Colonic mucosa (tissue), 4 donors: Measurements from ENCODE around the gene JPH2. TPM values are rescaled to one million over a fixed set of nuclear protein-coding genes. Genes with fewer than 3 reads are reported as not detected.
"Not testable (repeated sequence)": the region's sequence is repeated elsewhere in the genome, so short reads cannot be mapped to it uniquely, and the experiment has no call there.

Source experiments
- DNase-seq: peaks from one replicate; pipeline ENCODE4 v3.0.0-alpha.2; 2020
- H3K27ac ChIP-seq: fragments of 200-600 bp; one replicate; pipeline ENCODE4 v1.8.0; 2021
- H3K27me3 ChIP-seq: fragments of 200-600 bp; one replicate; pipeline ENCODE4 v1.8.0; 2021
- H3K36me3 ChIP-seq: fragments of 200-600 bp; one replicate; pipeline ENCODE4 v1.8.0; 2021
- H3K4me1 ChIP-seq: fragments of 200-600 bp; one replicate; pipeline ENCODE4 v1.8.0; 2021; ENCODE audit warnings: mild to moderate bottlenecking
- H3K4me3 ChIP-seq: fragments of 200-600 bp; one replicate; pipeline ENCODE4 v1.8.0; 2021
- H3K9ac ChIP-seq, 2 donors: one replicate each; pipeline ENCODE4 v1.7.0; 2013; ENCODE audit warnings: control low read depth in 2 of 2, low read depth in 2 of 2, low read length in 2 of 2
- H3K9me3 ChIP-seq: fragments of 200-600 bp; one replicate; pipeline ENCODE4 v1.8.0; 2021
- CTCF ChIP-seq: fragments of 200-600 bp; IDR thresholded peaks from one replicate; pipeline ENCODE4 v1.8.0; 2022; ENCODE audit warnings: antibody characterized with exemption, mild to moderate bottlenecking
- intact Hi-C: fragments of 100-400 bp; cut with DNase I; formaldehyde crosslinking; loops from one replicate; pipeline ENCODE4 v1.14.1; 2022
- total RNA-seq, 2 donors: library from RNA; stranded (reverse); fragmentation: NEBNext Ultra II Directional in 1 of 2; extraction: Animal tissue kit (Norgen Biotek cat#: 25700) in 1 of 2; gene quantifications; one replicate each; pipeline ENCODE4 v1.2.1, GENCODE V29; 2021
- donor health status: healthy.
- donor health status: DM: no; HTN: no; CAD: no.
- donor health status: DM: no; HTN: no; CAD: no.

The JPH2 gene
- total RNA-seq, 2 donors from 2014 or later, result 1.3 to 13.8 TPM

- Histone ChIP-seq H3K4me1 (no peaks in the 10 kb centered on the region), H3K36me3 (peaks cover 27% of the 10 kb centered on the region)
- intact Hi-C loops, result no loop called here
These were observed 13.4 kb upstream of the JPH2 start for GRCh38 chr20:44200371-44200770.

GRCh38 chr20:44199877-44200276 lies 12.9 kb upstream of the JPH2 start:
- Histone ChIP-seq H3K27ac (no peak overlapping the region), H3K36me3 (peaks cover 22% of the 10 kb centered on the region), H3K4me3 (no peak overlapping the region), H3K9ac (no peak overlapping the region), H3K4me1 (no peaks in the 10 kb centered on the region), H3K27me3 (no peaks in the 10 kb centered on the region), H3K9me3 (no peaks in the 10 kb centered on the region)
- intact Hi-C loops, result no loop called here
- no peak for DNase-seq
- no peak for TF ChIP-seq CTCF

More at GRCh38 chr20:44200371-44200770, 13.4 kb upstream of the JPH2 start:
- Histone ChIP-seq H3K9me3 (no peaks in the 10 kb centered on the region), H3K9ac (no peak overlapping the region), H3K27ac (no peak overlapping the region), H3K4me3 (no peak overlapping the region), H3K27me3 (no peaks in the 10 kb centered on the region)
- DNase-seq, result no peak
- TF ChIP-seq CTCF, result no peak

GRCh38 chr20:44198872-44199271 lies 11.9 kb upstream of the JPH2 start:
- H3K9ac ChIP-seq, result no peak overlapping the region
- H3K36me3 ChIP-seq, result peaks cover 21% of the 10 kb centered on the region
- H3K27ac ChIP-seq, result no peak overlapping the region
- no peaks in the 10 kb centered on the region for H3K4me1 ChIP-seq
- DNase-seq, result no peak
- no peak for TF ChIP-seq CTCF
- no peaks in the 10 kb centered on the region for H3K27me3 ChIP-seq
- intact Hi-C loops, result no loop called here
- no peaks in the 10 kb centered on the region for H3K9me3 ChIP-seq
- no peak overlapping the region for H3K4me3 ChIP-seq

GRCh38 chr20:44196271-44196670 lies 9.3 kb upstream of the JPH2 start:
- intact Hi-C loops, result no loop called here
- Histone ChIP-seq H3K27ac (no peak overlapping the region), H3K27me3 (no peaks in the 10 kb centered on the region), H3K4me3 (no peak overlapping the region), H3K36me3 (peaks cover 15% of the 10 kb centered on the region), H3K4me1 (no peaks in the 10 kb centered on the region), H3K9me3 (no peaks in the 10 kb centered on the region), H3K9ac (no peak overlapping the region)
- no peak for DNase-seq
- TF ChIP-seq CTCF, result no peak

GRCh38 chr20:44195605-44196004 lies 8.6 kb upstream of the JPH2 start:
- no peak overlapping the region for H3K4me3 ChIP-seq
- no peak for TF ChIP-seq CTCF
- no peaks in the 10 kb centered on the region for H3K27me3 ChIP-seq
- no peak for DNase-seq
- H3K27ac ChIP-seq, result no peak overlapping the region
- no peaks in the 10 kb centered on the region for H3K4me1 ChIP-seq
- no peaks in the 10 kb centered on the region for H3K9me3 ChIP-seq
- peaks cover 15% of the 10 kb centered on the region for H3K36me3 ChIP-seq
- intact Hi-C loops, result no loop called here
- no peak overlapping the region for H3K9ac ChIP-seq

- no peak overlapping the region for H3K27ac ChIP-seq
- no peak for TF ChIP-seq CTCF
- DNase-seq, result no peak
- H3K36me3 ChIP-seq, result peaks cover 9% of the 10 kb centered on the region
- no peaks in the 10 kb centered on the region for H3K9me3 ChIP-seq
- H3K9ac ChIP-seq, result no peak overlapping the region
- H3K27me3 ChIP-seq, result no peaks in the 10 kb centered on the region
- intact Hi-C loops, result no loop called here
- no peaks in the 10 kb centered on the region for H3K4me1 ChIP-seq
- no peak overlapping the region for H3K4me3 ChIP-seq
These were observed 6.8 kb upstream of the JPH2 start for GRCh38 chr20:44193801-44194200.

GRCh38 chr20:44191640-44192039 lies 4.7 kb upstream of the JPH2 start:
- H3K27ac ChIP-seq, H3K9me3 ChIP-seq, H3K36me3 ChIP-seq, H3K4me3 ChIP-seq, H3K4me1 ChIP-seq, H3K9ac ChIP-seq, H3K27me3 ChIP-seq, DNase-seq: not testable (repeated sequence)
- intact Hi-C loops, result loop anchor here (2.0 kb wide), 1 partner anchor 75 kb away; no protein-coding TSS in a partner anchor
